Endothelial cell (in vitro differentiated cells): Measurements from ENCODE around the gene FN1. TPM values are rescaled to one million over a fixed set of nuclear protein-coding genes. Genes with fewer than 3 reads are reported as not detected.

Source experiments
- DNase-seq: peaks from one replicate; pipeline ENCODE4 v3.0.0; 2021; ENCODE audit warnings: low spot score
- H3K27ac Mint-ChIP-seq: one replicate; pipeline ENCODE4 v1.8.0; 2021; ENCODE audit warnings: mixed read lengths, inconsistent platforms; ENCODE audit not compliant: unreplicated experiment
- H3K27me3 Mint-ChIP-seq: one replicate; pipeline ENCODE4 v1.8.0; 2021; ENCODE audit warnings: mild to moderate bottlenecking, moderate library complexity, mixed read lengths, inconsistent platforms; ENCODE audit not compliant: unreplicated experiment
- H3K36me3 Mint-ChIP-seq: one replicate; pipeline ENCODE4 v1.8.0; 2021; ENCODE audit warnings: mild to moderate bottlenecking, low read depth, mixed read lengths, inconsistent platforms; ENCODE audit not compliant: unreplicated experiment
- H3K4me1 Mint-ChIP-seq: one replicate; pipeline ENCODE4 v1.8.0; 2021; ENCODE audit warnings: mild to moderate bottlenecking, mixed read lengths, inconsistent platforms; ENCODE audit not compliant: unreplicated experiment
- H3K4me3 Mint-ChIP-seq: one replicate; pipeline ENCODE4 v1.8.0; 2021; ENCODE audit warnings: mild to moderate bottlenecking, mixed read lengths, inconsistent platforms; ENCODE audit not compliant: unreplicated experiment
- H3K9me3 Mint-ChIP-seq: one replicate; pipeline ENCODE4 v1.8.0; 2021; ENCODE audit warnings: mixed read lengths, inconsistent platforms; ENCODE audit not compliant: unreplicated experiment
- total RNA-seq: library from RNA; stranded (reverse); fragmentation: NEBNext Ultra II Directional; extraction: Animal tissue kit (Norgen Biotek cat#: 25700); gene quantifications from one replicate; pipeline ENCODE4 v1.2.1, GENCODE V29; 2021; ENCODE audit not compliant: unreplicated experiment
- TF ChIP-seq, protein P1 (sequence below): fragments of 200-600 bp; sonication (generic); IDR thresholded peaks from one replicate; pipeline ENCODE4 v1.5.0; 2021; ENCODE audit warnings: antibody characterized with exemption; ENCODE audit not compliant: unreplicated experiment

The FN1 gene
- total RNA-seq, 1 donor from 2014 or later, result 1,159 TPM

DNA sequence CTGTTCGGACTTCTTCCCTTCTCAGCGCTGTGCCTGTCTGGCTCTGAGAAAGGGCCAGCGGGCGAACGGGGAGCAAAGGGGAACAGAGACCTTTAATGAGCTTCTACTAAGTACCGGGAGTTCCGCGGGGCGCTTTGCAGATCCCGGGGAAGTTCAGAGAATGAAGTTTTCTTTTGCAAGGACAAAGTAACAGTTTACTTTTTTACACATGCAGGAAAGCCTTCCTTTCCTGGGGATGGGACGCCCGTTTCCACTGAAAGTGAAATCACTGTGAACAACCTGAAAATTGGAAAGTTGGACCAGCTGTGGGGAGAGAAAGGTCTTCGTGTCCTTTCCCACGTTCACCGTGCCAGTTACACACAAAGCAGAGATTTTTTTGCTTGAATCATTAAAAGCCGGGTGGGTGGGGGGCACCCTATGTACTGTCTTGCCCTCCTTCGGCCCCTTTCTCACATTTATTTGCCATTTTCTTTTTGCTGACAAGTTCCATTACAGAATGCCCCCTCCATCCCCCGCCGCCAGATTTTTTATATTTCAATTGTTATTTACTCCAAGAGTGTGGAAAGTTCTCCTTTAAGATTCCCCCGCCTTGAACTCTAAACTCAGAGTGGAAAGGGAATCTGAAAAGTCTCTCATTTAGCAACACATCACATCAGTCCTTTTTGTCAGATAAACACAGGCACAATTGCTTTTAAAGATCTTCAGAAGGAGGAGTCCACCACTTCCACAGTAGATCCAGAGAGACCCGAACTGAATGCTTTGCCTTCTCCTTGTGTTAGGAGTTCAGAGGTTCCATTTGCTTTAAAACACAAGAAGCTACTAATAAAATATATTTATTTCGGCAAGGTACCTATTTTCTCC, 1.1 kb upstream of the FN1 start:
- Mint-ChIP-seq H3K27me3 (peaks cover 9% of the 10 kb centered on the region), H3K4me3 (peak overlapping the region; percentile 91), H3K9me3 (no peaks in the 10 kb centered on the region), H3K4me1 (peaks cover 46% of the 10 kb centered on the region), H3K27ac (peak overlapping the region; percentile 98), H3K36me3 (peaks cover 20% of the 10 kb centered on the region)
- TF ChIP-seq, protein P1, sequence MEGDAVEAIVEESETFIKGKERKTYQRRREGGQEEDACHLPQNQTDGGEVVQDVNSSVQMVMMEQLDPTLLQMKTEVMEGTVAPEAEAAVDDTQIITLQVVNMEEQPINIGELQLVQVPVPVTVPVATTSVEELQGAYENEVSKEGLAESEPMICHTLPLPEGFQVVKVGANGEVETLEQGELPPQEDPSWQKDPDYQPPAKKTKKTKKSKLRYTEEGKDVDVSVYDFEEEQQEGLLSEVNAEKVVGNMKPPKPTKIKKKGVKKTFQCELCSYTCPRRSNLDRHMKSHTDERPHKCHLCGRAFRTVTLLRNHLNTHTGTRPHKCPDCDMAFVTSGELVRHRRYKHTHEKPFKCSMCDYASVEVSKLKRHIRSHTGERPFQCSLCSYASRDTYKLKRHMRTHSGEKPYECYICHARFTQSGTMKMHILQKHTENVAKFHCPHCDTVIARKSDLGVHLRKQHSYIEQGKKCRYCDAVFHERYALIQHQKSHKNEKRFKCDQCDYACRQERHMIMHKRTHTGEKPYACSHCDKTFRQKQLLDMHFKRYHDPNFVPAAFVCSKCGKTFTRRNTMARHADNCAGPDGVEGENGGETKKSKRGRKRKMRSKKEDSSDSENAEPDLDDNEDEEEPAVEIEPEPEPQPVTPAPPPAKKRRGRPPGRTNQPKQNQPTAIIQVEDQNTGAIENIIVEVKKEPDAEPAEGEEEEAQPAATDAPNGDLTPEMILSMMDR, result no peak
- peak; percentile 46 for DNase-seq

DNA sequence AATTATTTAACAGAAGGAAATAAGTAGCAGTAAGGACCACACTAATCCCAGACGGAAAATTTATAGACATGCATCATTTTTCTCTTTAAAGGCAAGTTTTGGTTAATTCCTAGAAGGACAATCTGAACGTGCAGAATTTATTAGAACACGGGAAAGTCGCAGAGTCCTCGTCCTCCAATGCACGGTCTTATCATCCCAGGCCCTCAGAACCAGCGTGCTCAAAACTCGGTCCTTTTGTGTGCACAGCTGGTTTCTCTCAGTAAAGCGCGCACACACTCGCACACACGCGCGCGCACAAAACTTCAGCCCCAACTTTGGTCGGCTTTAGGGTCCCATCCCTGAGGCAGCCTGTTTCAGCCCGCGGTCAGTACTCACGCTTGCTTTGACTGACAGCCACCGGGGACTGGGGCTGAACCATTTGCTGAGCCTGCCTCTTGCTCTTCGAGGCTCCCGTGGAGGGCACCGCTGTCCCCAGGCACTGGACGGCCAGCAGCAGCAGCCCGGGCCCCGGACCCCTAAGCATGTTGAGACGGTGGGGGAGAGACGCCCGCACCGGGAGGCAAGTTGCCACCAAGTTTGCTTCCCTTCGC, 493 bp downstream of the FN1 start:
- H3K4me3 Mint-ChIP-seq, result peak overlapping the region; percentile 98
- peaks cover 30% of the 10 kb centered on the region for H3K36me3 Mint-ChIP-seq
- H3K27me3 Mint-ChIP-seq, result peaks cover 9% of the 10 kb centered on the region
- TF ChIP-seq, protein P1, result no peak
- peaks cover 55% of the 10 kb centered on the region for H3K4me1 Mint-ChIP-seq
- DNase-seq, result peak; percentile 50
- H3K27ac Mint-ChIP-seq, result peak overlapping the region; percentile 94
- H3K9me3 Mint-ChIP-seq, result no peaks in the 10 kb centered on the region

DNA sequence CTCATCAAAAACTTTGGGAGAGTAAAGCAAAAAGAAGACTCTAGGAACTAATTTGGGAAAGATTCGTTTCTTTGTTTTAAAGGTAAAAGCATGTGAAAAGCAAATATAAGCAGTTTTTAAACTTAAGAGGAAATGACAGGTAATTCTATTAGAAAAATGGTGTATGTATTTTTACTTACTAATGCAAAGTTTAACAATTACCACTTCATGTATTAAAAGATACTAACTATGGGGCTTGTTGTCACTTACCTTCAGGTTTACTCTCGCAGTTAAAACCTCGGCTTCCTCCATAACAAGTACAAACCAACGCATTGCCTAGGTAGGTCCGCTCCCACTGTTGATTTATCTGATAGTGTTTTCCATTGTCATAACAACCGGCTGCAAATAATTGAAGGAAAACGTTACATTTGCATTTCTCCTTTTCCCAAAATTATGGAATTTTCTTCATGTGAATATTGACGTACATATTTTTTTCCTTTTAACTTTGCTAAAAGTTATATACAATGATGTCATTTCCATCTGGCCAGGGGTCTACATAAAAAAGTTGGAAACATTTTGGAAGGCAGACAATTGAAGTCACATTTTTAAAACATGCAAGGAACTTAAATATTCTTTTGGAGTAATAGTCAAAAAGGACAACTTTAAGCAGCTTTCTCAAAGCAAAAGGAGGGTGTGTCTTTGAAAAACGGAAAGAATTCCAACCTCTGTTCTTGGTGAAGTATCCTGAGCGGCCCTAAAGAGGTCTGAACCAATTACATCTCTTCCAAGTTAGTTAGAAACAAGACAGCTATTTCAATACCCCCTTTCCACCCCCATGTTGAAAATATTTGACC, 1.2 kb downstream of the FN1 start:
- Mint-ChIP-seq H3K36me3 (peaks cover 35% of the 10 kb centered on the region), H3K9me3 (no peaks in the 10 kb centered on the region), H3K27ac (peak overlapping the region; percentile 94), H3K27me3 (peaks cover 9% of the 10 kb centered on the region), H3K4me3 (peak overlapping the region; percentile 98), H3K4me1 (peaks cover 56% of the 10 kb centered on the region)
- no peak for DNase-seq
- TF ChIP-seq, protein P1, result no peak

DNA sequence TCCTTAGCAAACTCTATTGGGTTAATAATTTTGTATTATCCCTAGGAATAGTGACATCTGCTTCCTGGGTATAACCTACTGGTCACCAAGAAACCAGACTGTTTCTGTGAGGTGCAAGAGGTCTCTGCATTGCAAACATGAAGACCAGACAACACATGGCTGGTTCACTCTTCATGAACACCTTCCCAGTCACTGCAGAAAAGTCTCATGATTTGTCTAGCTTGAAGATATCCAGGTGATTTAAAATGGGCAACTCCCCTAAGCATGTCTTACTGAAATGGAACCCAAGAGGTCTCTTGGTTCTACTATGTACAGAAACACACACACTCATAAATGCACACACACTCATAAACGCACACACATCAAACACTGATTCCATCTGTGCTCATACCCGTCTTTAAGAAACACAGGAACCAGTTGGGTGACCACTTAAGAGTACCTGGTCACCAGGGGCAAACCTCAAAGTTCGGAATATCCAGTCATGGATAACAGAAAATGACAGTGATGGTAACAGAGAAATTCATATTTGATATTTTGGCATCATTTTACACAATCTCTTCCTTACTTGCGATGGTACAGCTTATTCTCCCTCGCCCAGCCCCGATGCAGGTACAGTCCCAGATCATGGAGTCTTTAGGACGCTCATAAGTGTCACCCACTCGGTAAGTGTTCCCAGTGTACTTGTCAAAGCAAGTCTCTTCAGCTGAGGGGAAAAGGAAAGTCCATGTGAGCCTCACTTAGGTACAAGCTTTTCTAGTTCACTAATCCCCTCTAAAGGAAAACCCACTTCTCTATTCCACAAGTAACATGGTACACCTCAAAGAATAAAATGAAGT, 2.9 kb downstream of the FN1 start:
- TF ChIP-seq, protein P1, result no peak
- H3K9me3 Mint-ChIP-seq, result no peaks in the 10 kb centered on the region
- H3K4me1 Mint-ChIP-seq, result peaks cover 49% of the 10 kb centered on the region
- H3K27ac Mint-ChIP-seq, result peak overlapping the region; percentile 42
- peaks cover 48% of the 10 kb centered on the region for H3K36me3 Mint-ChIP-seq
- DNase-seq, result no peak
- peaks cover 9% of the 10 kb centered on the region for H3K27me3 Mint-ChIP-seq
- H3K4me3 Mint-ChIP-seq, result peak overlapping the region; percentile 98
